Fibroblast of villous mesenchyme (primary cell): Measurements from ENCODE around the gene WFDC1. TPM values are rescaled to one million over a fixed set of nuclear protein-coding genes. Genes with fewer than 3 reads are reported as not detected.
A peak's percentile ranks its signal among the peaks of the same experiment; 100 is the strongest.
"Not testable (repeated sequence)": the region's sequence is repeated elsewhere in the genome, so short reads cannot be mapped to it uniquely, and the experiment has no call there.

Experiments used
- DNase-seq: peaks from one replicate; pipeline ENCODE4 v3.0.0-alpha.2; 2010; ENCODE audit warnings: low read depth
- H3K4me3 ChIP-seq: 2 replicates; pipeline ENCODE4 v1.5.1; 2011; ENCODE audit warnings: low read depth, mild to moderate bottlenecking, low read length
- total RNA-seq: library from RNA; depleted of rRNA; stranded (reverse); fragments of >200 nt; gene quantifications from 2 replicates; pipeline ENCODE4 v1.2.3, GENCODE V29; 2012
- TF ChIP-seq, protein P1 (sequence below): IDR thresholded peaks from 2 replicates; pipeline ENCODE4 v1.5.1; 2012; ENCODE audit warnings: low read depth, mild to moderate bottlenecking, low read length; ENCODE audit not compliant: insufficient read depth

The WFDC1 gene
- total RNA-seq, 1 donor: 8.2 TPM

DNA sequence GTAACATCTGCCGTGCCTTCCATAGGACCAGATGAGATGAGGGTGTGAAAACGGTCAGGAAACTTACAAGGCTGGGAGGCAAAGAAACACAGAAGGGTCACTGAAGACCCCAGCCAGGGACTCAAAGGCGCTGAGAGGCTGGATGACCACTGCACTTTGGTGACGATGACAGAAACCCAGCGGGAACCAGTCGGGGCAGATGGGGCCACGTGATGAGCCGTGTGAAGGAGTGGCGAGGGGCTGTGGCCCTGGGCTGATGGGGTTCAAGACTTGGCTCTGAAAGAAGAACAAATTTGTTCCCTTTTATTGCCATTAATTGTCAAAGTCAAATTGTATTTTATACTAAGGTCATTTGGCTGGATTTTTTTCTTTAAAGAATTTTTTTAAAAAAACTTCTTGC is 45.1 kb downstream of the WFDC1 start:
- DNase-seq: no peak
- TF ChIP-seq, protein P1, sequence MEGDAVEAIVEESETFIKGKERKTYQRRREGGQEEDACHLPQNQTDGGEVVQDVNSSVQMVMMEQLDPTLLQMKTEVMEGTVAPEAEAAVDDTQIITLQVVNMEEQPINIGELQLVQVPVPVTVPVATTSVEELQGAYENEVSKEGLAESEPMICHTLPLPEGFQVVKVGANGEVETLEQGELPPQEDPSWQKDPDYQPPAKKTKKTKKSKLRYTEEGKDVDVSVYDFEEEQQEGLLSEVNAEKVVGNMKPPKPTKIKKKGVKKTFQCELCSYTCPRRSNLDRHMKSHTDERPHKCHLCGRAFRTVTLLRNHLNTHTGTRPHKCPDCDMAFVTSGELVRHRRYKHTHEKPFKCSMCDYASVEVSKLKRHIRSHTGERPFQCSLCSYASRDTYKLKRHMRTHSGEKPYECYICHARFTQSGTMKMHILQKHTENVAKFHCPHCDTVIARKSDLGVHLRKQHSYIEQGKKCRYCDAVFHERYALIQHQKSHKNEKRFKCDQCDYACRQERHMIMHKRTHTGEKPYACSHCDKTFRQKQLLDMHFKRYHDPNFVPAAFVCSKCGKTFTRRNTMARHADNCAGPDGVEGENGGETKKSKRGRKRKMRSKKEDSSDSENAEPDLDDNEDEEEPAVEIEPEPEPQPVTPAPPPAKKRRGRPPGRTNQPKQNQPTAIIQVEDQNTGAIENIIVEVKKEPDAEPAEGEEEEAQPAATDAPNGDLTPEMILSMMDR: no peak
- no peak overlapping the region for H3K4me3 ChIP-seq

DNA sequence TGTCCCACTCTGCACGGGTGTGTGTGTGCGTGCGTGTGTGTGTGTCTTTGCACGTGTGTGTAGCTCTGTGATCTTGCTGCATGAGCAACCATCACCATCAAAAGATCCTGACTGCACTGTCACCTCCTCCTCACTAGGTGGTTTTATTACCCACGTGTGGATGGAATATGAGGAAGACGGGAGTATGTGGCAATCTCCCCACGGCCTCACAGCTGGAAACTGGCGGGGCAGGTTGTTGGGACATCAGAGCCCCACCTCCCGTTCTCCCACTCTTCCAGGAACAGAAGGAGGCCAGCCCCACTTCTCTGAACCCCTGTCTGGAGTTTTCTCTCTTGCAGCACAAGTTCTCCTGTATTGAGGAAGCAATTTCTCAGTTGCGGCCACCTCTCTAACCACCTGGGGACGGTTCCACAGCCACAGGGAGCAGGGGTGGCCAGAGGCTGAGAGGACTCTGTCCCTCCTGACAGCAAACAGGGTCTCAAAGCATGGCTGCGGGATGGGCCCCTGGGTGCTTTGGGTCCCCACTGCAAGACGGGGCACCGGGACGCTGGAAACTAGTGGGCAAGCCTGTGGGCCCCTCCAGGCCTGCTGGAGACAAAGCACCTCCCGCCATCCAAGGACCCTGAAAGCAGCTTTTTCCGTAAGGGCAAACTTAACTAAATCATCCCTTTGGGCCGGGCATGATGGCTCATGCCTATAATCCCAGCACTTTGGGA is 45.8 kb downstream of the WFDC1 start:
- TF ChIP-seq, protein P1: no peak
- DNase-seq: peak; percentile 20
- no peak overlapping the region for H3K4me3 ChIP-seq

DNA sequence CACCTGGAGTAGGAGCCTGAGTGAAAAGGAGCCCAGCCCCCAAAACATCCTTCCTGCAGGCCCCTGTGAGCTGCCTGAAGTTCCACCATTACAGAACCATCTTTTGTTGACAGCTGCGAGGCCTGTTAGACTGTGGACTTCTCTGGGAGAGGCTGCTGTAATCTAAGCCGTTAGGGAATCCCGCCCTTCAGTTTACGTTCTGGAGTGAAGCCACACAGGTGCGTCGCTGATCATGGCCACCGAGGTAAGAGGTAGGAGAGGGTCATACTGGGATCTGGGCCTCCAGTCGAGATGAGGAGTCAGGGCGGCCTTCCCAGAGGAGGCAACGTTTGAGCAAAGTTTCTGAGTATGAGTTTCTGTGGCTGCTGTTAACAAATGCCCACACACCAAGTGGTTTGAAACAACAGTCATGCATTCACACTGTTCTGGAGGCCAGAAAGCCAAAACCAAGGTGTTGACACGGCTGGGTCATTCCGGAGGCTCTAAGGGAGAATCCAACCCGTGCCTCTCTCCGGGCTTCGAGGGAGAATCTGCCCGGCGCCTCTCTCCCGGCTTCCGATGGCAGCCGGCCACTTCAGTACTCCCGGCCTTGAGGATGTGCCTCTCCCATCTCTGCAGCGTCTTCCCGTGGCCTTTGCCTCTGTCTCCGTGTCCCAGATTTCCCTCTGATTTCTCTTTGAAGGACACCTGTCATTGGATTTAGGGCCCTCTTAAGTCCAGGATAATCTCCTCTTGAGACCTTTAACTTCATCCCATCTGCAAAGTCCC is 47.0 kb downstream of the WFDC1 start:
- TF ChIP-seq, protein P1: no peak
- H3K4me3 ChIP-seq: no peak overlapping the region
- no peak for DNase-seq

DNA sequence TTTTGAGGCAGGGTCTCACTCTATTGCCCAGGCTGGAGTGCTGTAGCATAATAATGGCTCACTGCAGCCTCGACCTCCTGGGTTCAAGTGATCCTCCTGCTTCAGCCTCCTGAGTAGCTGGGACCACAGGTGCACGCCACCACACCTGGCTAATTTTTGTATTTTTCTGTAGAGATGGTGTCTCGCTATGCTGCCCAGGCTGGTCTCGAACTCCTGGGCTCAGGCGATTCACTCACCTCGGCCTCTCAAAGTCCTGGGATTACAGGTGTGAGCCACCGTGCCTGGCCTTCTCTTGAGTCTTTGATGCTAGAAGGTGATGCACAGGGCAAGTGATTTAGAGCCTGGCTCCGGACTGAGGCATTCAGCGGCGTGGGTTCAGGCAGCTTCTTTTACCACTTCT is 49.1 kb downstream of the WFDC1 start:
- not testable (repeated sequence) for DNase-seq, H3K4me3 ChIP-seq

DNA sequence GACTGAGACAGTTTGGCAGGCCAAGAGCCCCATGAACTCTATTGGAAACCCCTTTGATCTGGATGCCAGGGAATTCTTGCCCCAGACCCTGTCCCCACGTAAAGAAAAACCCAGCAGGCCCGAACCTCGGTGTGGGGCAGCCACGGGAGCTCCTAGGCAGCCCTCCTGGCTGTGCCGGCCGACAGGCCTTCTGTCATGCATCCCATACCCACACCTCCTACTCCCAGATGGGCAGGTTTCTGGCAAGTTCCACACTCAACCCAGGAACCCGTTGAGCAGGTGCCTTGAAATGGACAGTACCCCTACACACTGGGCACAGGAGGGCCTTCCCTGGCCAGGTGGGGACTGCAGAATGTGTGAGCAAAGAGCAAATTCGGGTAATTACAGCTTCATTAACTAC is 50.1 kb downstream of the WFDC1 start:
- TF ChIP-seq, protein P1: no peak
- DNase-seq: no peak

DNA sequence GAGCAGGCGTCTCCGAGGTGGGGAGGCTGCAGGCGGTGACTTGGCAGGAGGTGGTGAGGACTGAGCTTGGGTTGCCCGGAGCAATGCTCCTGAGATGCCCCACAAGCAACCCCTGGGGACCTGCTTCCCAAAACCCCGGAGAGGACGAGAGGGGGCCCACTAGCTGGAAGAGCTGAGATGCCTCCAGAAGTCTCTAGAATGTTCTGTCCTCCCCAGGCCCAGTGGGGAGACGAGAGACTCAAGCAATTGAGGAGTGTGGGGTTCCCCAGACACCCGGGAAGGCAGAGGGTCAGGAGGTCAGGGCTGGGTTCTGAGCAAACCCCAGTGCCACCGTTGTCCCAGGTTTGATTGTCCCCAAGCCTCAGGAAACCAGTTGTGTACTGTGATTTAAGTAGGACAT is 52.5 kb downstream of the WFDC1 start:
- no peak overlapping the region for H3K4me3 ChIP-seq

More for the DNA sequence above, 50.1 kb downstream of the WFDC1 start:
- no peak overlapping the region for H3K4me3 ChIP-seq

DNA sequence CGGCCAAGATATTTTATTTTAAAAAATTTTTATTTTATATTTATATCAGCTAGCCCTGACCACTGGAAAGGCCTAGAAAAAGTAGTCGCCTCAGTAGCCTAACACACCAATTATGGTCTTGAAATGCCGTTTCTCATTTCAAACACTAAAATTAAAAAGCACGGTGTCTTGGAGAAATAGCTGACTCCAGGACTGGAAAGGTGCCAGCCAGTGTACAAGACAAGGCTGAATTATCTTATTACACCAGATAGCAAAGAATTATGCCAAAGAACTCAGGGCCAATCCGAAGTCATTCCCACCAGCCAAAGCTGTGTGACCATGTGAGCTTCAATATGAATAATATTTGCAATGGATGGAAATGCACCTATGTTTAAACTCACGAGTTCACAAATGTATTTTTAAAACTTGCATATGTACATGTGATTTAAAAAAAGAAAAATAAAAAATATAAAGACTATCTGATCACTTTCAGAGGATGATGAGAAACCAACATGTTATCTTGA is 53.8 kb downstream of the WFDC1 start:
- H3K4me3 ChIP-seq: no peak overlapping the region
- no peak for DNase-seq
- TF ChIP-seq, protein P1: no peak

More for the DNA sequence above, 52.5 kb downstream of the WFDC1 start:
- TF ChIP-seq, protein P1: no peak
- DNase-seq: no peak
